ENCODE measurements around the gene AFAP1.

The AFAP1 gene

DNA sequence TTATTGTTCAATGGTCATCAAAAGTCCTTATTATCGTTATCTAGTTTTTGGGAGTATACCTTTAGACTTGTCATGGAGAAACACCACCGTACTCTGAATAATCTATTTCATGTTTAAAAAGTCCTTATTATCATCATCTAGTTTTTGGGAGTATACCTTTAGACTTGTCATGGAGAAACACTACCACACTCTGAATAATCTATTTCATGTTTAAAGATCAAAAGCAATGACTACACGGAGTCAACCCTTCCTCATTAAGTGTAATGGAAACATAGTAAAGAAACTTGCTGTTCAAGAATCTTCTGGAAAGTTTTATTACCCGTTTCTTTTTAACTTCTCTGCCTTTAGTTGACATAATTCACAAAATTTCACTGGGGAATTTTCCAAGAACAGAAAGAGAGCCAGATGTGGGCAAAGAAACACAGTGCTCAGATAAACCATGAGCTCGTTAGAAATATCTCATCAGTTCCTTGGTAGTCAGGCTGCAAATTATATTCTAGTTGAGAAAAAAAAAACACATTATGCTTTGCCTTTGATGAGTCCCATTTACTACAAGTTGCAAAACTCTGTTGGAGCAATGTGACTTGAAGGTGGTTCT lies 158.8 kb downstream of the AFAP1 start:
- Histone ChIP-seq H3K9me3 (no peaks in the 10 kb centered on the region), H3K27me3 (no peaks in the 10 kb centered on the region), H3K36me3 (peaks cover 37% of the 10 kb centered on the region), H3K4me1 (ENCODE audit: control insufficient read depth in 1 of 2, insufficient read depth in 1 of 2, low read depth in 1 of 2, low read length in 1 of 2) (no peaks in the 10 kb centered on the region), H3K27ac (no peak overlapping the region), H3K4me3 (ENCODE audit: low read depth in 1 of 2, low read length in 1 of 2) (no peak overlapping the region)
- TF ChIP-seq CTCF (IDR thresholded peaks at IDR 0.05): no peak

DNA sequence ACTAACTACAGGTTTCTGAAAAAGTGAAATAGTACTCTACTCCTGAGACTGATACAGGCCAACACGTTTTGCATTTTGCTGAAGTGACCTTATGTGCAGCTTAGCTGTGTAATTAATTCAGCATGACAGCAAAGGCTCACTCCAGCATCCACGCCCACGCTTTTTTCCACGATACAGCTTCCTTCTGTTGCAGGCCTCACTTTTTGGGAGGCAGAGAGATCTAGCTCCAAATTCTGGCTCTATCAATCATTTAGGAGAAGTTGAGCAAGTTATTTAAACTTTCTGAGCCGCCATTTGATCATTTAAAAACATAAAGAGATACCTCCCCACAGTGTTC lies 160.3 kb downstream of the AFAP1 start:
- Histone ChIP-seq H3K27me3 (no peaks in the 10 kb centered on the region), H3K4me1 (ENCODE audit: control insufficient read depth in 1 of 2, insufficient read depth in 1 of 2, low read depth in 1 of 2, low read length in 1 of 2) (no peaks in the 10 kb centered on the region), H3K36me3 (peaks cover 29% of the 10 kb centered on the region), H3K9me3 (no peaks in the 10 kb centered on the region), H3K4me3 (ENCODE audit: low read depth in 1 of 2, low read length in 1 of 2) (no peak overlapping the region), H3K27ac (no peak overlapping the region)
- no peak for TF ChIP-seq CTCF (IDR thresholded peaks at IDR 0.05)

DNA sequence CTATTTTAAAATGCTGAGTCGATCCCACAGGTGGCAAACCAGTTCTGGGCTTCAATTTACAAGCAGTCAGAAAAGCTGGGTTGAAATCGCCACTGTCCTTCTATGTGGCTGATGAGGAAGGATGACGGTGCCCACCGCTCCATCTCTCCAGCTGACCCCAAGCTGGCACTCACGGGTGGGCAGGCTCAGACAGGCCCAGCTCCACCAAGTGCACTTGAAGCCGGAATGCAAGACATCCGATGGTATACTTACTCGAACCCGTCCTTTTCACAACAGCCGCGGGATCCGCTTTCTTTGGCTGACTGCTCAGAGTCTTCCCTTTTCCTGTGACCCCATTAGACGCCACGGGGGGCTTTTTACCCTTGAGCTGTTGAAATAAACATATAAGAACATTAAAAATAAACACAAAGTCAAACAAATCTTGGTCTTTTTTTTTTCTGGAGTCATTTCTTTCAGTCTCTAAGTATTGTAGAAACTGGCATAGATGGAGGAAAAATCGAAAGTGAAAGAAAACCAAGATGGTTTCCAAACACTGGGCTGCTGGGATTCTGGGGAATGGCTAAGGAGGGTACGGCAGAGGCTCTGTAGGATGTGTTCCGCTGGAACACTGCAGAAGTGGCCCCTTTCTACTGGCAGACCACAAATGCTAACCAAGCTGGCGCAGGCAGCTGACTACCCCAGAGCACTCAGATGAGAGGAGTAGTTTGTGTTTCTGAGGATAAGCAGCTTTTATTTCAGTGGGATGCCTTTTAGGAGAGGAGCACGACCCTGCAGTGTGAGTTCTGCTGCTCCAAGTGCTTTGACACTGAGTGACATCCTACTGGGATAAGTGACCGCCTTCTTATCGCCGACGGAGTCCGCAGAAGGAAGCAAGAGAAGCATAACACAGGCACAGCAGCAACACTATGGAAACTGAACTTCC lies 160.9 kb downstream of the AFAP1 start:
- peaks cover 30% of the 10 kb centered on the region for H3K36me3 ChIP-seq
- TF ChIP-seq CTCF (IDR thresholded peaks at IDR 0.05): no peak
- H3K27ac ChIP-seq: no peak overlapping the region
- no peaks in the 10 kb centered on the region for H3K27me3 ChIP-seq
- no peaks in the 10 kb centered on the region for H3K9me3 ChIP-seq
- H3K4me3 ChIP-seq (ENCODE audit: low read depth in 1 of 2, low read length in 1 of 2): no peak overlapping the region
- no peaks in the 10 kb centered on the region for H3K4me1 ChIP-seq (ENCODE audit: control insufficient read depth in 1 of 2, insufficient read depth in 1 of 2, low read depth in 1 of 2, low read length in 1 of 2)

DNA sequence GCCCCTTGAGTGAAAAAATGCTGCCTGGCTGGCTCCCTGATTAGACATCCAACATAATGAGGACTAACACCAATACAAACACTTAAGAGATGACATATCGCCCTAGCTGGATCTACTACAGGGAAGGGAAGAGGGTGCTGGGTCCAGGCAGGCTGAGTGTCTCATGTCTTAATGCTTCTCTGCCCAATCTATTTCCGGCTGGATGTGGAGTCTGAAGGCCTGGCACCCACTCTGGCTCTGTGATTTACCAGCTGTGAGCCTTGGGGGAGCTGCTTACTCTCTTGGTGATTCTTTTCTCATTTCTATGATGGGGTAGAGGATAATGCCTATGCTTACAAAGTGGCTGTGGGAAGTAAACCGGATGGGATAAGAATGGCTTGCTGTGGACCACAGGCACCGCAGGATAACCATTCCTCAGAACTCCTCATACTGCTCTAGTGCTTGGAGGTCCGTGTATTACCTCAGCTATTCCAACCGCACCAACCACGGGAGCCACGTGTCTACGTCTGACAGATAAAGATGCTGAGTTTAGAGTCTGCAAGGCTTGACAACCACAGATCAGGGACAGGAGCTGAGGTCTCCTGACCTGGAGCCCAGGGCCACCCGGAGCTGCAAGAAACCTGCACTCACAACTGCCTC lies 161.7 kb downstream of the AFAP1 start:
- TF ChIP-seq CTCF (IDR thresholded peaks at IDR 0.05): no peak
- Histone ChIP-seq H3K27ac (no peak overlapping the region), H3K4me3 (ENCODE audit: low read depth in 1 of 2, low read length in 1 of 2) (no peak overlapping the region), H3K4me1 (ENCODE audit: control insufficient read depth in 1 of 2, insufficient read depth in 1 of 2, low read depth in 1 of 2, low read length in 1 of 2) (no peaks in the 10 kb centered on the region), H3K27me3 (no peaks in the 10 kb centered on the region), H3K36me3 (peaks cover 35% of the 10 kb centered on the region), H3K9me3 (no peaks in the 10 kb centered on the region)

- Histone ChIP-seq H3K27ac (no peak overlapping the region), H3K4me1 (ENCODE audit: control insufficient read depth in 1 of 2, insufficient read depth in 1 of 2, low read depth in 1 of 2, low read length in 1 of 2) (no peaks in the 10 kb centered on the region), H3K27me3 (no peaks in the 10 kb centered on the region), H3K36me3 (peaks cover 43% of the 10 kb centered on the region), H3K4me3 (ENCODE audit: low read depth in 1 of 2, low read length in 1 of 2) (no peak overlapping the region), H3K9me3 (no peaks in the 10 kb centered on the region)
- no peak for TF ChIP-seq CTCF (IDR thresholded peaks at IDR 0.05)
Observed at GRCh38 chr4:7777017-7777710, 162.5 kb downstream of the AFAP1 start.
